OCI-LY7 (cell line): ENCODE data around the gene HSP90B1. TPM values are rescaled to one million over a fixed set of nuclear protein-coding genes. Genes with fewer than 3 reads are reported as not detected.

Source experiments
- BruUV-seq: library from RNA; stranded (reverse); fragments of 400-500 nt; replicated peaks from 2 replicates; lab custom pipeline; 2021; lab: Mats Ljungman, UMichigan
- CTCF ChIA-PET: fragments of 300-600 bp; sonication (Branson Sonifier 250); formaldehyde crosslinking; loops from one replicate; lab custom pipeline; 2022; ENCODE audit warnings: antibody characterized with exemption; ENCODE audit not compliant: unreplicated experiment; lab: Charles Lee
- POLR2A ChIA-PET: fragments of 300-600 bp; sonication (Branson Sonifier 250); formaldehyde crosslinking; loops from one replicate; lab custom pipeline; 2022; ENCODE audit warnings: antibody characterized with exemption; lab: Charles Lee
- DNase-seq: peaks from one replicate; pipeline ENCODE4 v3.0.0-alpha.2; 2015; ENCODE audit warnings: low spot score
- H2AFZ ChIP-seq: fragments of 200-600 bp; sonication (generic), shearing (Covaris generic); 2 replicates; pipeline ENCODE4 v1.6.1; 2014; ENCODE audit warnings: mild to moderate bottlenecking, antibody characterized with exemption, low read length, moderate library complexity
- H3K27ac ChIP-seq: fragments of 200-600 bp; sonication (generic); 2 replicates; pipeline ENCODE4 v1.5.1; 2014; ENCODE audit warnings: mixed run types, low read depth, mild to moderate bottlenecking, moderate library complexity, low read length, inconsistent platforms; ENCODE audit not compliant: poor library complexity, severe bottlenecking
- H3K36me3 ChIP-seq: fragments of 200-600 bp; sonication (generic); 2 replicates; pipeline ENCODE4 v1.6.1; 2014; ENCODE audit warnings: mild to moderate bottlenecking, antibody characterized with exemption, low read length, moderate library complexity, mixed read lengths; ENCODE audit not compliant: insufficient read depth
- H3K4me1 ChIP-seq: fragments of 200-600 bp; sonication (generic); 2 replicates; pipeline ENCODE4 v1.5.1; 2014; ENCODE audit warnings: mild to moderate bottlenecking, low read length; ENCODE audit not compliant: insufficient read depth, poor library complexity, severe bottlenecking
- H3K4me2 ChIP-seq: fragments of 200-600 bp; sonication (generic); 2 replicates; pipeline ENCODE4 v1.6.1; 2014; ENCODE audit warnings: mild to moderate bottlenecking, low read length
- H3K4me3 ChIP-seq: fragments of 200-600 bp; sonication (generic); 2 replicates; pipeline ENCODE4 v1.5.1; 2014; ENCODE audit warnings: mild to moderate bottlenecking, low read depth, low read length; ENCODE audit not compliant: poor library complexity, severe bottlenecking
- H3K79me2 ChIP-seq: fragments of 200-600 bp; sonication (generic); 2 replicates; pipeline ENCODE4 v1.6.1; 2016; ENCODE audit warnings: low read depth, mild to moderate bottlenecking, low read length, moderate library complexity, mixed read lengths; ENCODE audit not compliant: insufficient read depth
- H3K9me2 ChIP-seq: fragments of 200-600 bp; sonication (generic); 2 replicates; pipeline ENCODE4 v1.6.1; 2016; ENCODE audit warnings: mild to moderate bottlenecking, low read length, mixed read lengths; ENCODE audit not compliant: insufficient read depth
- H3K9me3 ChIP-seq: fragments of 200-600 bp; sonication (generic); 2 replicates; pipeline ENCODE4 v1.6.1; 2014; ENCODE audit warnings: mild to moderate bottlenecking, mixed run types, low read length, mixed read lengths
- H4K20me1 ChIP-seq: fragments of 200-600 bp; sonication (generic); 2 replicates; pipeline ENCODE4 v1.6.1; 2014; ENCODE audit warnings: mild to moderate bottlenecking, antibody characterized with exemption, low read length, moderate library complexity, mixed read lengths; ENCODE audit not compliant: insufficient read depth
- EZH2phosphoT487 ChIP-seq: fragments of 200-600 bp; sonication (generic); IDR thresholded peaks from 2 replicates; pipeline ENCODE4 v1.6.1; 2018; ENCODE audit warnings: low read depth, borderline replicate concordance, mild to moderate bottlenecking, mixed run types, antibody characterized with exemption, low read length, moderate library complexity, mixed read lengths
- intact Hi-C: fragments of 100-400 bp; cut with micrococcal nuclease; formaldehyde crosslinking; loops from one replicate; pipeline ENCODE4 v1.10.0; 2022; ENCODE audit not compliant: unreplicated experiment
- total RNA-seq, 2 experiments: library from RNA; depleted of rRNA in 1 of 2; stranded (reverse); fragments of >200 nt in 1 of 2; shearing (Covaris generic) in 1 of 2; gene quantifications; 2 replicates each; pipeline ENCODE4 v1.2.3, GENCODE V29; 2014 to 2022
- TF ChIP-seq, protein P1 (sequence below): fragments of 200-600 bp; sonication (generic); conservative IDR thresholded peaks from 2 replicates; pipeline ENCODE4 v1.5.1; 2014; ENCODE audit warnings: mild to moderate bottlenecking, antibody characterized with exemption, low read length, moderate library complexity, mixed read lengths

HSP90B1 gene
- total RNA-seq, 2 experiments from 2014 or later = 235 to 304 TPM

- TF ChIP-seq EZH2phosphoT487 = no peak
- TF ChIP-seq, protein P1, sequence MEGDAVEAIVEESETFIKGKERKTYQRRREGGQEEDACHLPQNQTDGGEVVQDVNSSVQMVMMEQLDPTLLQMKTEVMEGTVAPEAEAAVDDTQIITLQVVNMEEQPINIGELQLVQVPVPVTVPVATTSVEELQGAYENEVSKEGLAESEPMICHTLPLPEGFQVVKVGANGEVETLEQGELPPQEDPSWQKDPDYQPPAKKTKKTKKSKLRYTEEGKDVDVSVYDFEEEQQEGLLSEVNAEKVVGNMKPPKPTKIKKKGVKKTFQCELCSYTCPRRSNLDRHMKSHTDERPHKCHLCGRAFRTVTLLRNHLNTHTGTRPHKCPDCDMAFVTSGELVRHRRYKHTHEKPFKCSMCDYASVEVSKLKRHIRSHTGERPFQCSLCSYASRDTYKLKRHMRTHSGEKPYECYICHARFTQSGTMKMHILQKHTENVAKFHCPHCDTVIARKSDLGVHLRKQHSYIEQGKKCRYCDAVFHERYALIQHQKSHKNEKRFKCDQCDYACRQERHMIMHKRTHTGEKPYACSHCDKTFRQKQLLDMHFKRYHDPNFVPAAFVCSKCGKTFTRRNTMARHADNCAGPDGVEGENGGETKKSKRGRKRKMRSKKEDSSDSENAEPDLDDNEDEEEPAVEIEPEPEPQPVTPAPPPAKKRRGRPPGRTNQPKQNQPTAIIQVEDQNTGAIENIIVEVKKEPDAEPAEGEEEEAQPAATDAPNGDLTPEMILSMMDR = no peak
- Histone ChIP-seq H3K4me2 (no peak overlapping the region), H3K4me1 (peaks cover 16% of the 10 kb centered on the region), H4K20me1 (no peaks in the 10 kb centered on the region), H3K9me3 (no peaks in the 10 kb centered on the region), H3K36me3 (no peaks in the 10 kb centered on the region), H3K79me2 (no peaks in the 10 kb centered on the region), H3K27ac (no peak overlapping the region), H2AFZ (no peak overlapping the region), H3K9me2 (no peaks in the 10 kb centered on the region), H3K4me3 (no peak overlapping the region)
- intact Hi-C loops = loop anchor here (10.0 kb wide), 1 partner anchor 472 kb away; no protein-coding TSS in a partner anchor
- ChIA-PET POLR2A (interaction anchor here (0.6 to 0.7 kb wide), 2 partner anchors 66 to 229 kb away, joined by 3 read pairs; no protein-coding TSS in a partner anchor), CTCF (interaction anchor here (0.6 kb wide), 1 partner anchor 226 kb away, joined by 3 read pairs; no protein-coding TSS in a partner anchor)
- no TSS peak for BruUV-seq
- no peak for DNase-seq
These were observed 47.2 kb upstream of the HSP90B1 start for GRCh38 chr12:103882861-103883596.

DNA sequence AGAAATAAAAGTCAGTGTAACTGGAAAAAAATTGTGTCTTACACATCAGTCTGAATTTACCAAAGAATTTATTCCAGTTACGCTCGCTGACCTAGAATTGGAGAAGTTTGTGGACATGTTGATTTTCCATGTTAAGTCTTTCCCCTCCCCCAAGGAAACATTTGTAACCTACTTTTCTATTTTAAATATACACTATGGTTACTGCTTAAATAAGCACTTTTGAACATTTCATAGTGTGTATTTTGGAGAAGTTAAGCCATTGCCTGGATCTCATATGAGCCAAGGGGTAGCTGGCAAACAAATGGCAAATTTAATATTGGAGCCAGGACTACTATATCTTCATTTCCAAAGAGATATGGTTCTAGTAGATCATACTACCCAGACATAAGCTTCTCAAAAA is 46.3 kb upstream of the HSP90B1 start:
- Histone ChIP-seq H3K36me3 (no peaks in the 10 kb centered on the region), H3K4me3 (no peak overlapping the region), H3K9me2 (no peaks in the 10 kb centered on the region), H2AFZ (no peak overlapping the region), H3K4me1 (peaks cover 13% of the 10 kb centered on the region), H3K27ac (no peak overlapping the region), H4K20me1 (no peaks in the 10 kb centered on the region), H3K9me3 (no peaks in the 10 kb centered on the region), H3K4me2 (no peak overlapping the region), H3K79me2 (no peaks in the 10 kb centered on the region)
- no peak for DNase-seq
- POLR2A ChIA-PET = interaction anchor here (0.6 to 1.0 kb wide), 2 partner anchors 220 to 228 kb away, joined by 3 read pairs; no protein-coding TSS in a partner anchor
- intact Hi-C loops = loop anchor here (1.0 to 10.0 kb wide), 3 partner anchors 73 to 471 kb away; a partner anchor contains a TSS
- TF ChIP-seq, protein P1 = no peak
- no peak for TF ChIP-seq EZH2phosphoT487
- no TSS peak for BruUV-seq
- CTCF ChIA-PET = no interaction called here

DNA sequence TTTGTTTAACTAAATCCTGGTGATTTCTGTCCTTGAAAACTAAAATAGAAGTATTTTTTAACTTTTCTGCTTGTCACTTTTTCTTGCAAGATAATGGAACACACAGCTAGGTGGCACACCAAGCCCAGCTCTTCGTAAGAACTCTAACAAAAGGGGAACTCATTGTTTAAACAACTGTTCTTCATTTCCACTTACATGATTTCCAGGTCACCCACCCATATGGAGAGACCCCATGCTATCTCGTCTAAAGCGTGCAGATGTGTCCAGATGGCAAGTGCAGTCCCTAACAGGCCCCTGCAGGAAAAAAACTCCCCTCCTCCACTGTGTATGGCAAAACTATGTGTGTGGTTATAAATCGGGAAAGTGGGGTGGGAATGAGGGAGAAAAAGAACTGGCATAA is 45.9 kb upstream of the HSP90B1 start:
- no peak for TF ChIP-seq EZH2phosphoT487
- TF ChIP-seq, protein P1 = peak; percentile 80
- Histone ChIP-seq H3K9me2 (no peaks in the 10 kb centered on the region), H4K20me1 (no peaks in the 10 kb centered on the region), H3K27ac (no peak overlapping the region), H3K79me2 (no peaks in the 10 kb centered on the region), H3K4me3 (no peak overlapping the region), H3K4me1 (peaks cover 13% of the 10 kb centered on the region), H3K36me3 (no peaks in the 10 kb centered on the region), H3K4me2 (no peak overlapping the region), H2AFZ (no peak overlapping the region), H3K9me3 (no peaks in the 10 kb centered on the region)
- POLR2A ChIA-PET = interaction anchor here (1.0 kb wide), 1 partner anchor 219 kb away, joined by 3 read pairs; no protein-coding TSS in a partner anchor
- intact Hi-C loops = loop anchor here (1.0 to 10.0 kb wide), 3 partner anchors 72 to 470 kb away; a partner anchor contains a TSS
- BruUV-seq = no TSS peak
- DNase-seq = peak; percentile 61
- CTCF ChIA-PET = interaction anchor here (0.5 kb wide), 1 partner anchor 411 kb away, joined by 3 read pairs; no protein-coding TSS in a partner anchor
